Activated T-helper 2 cell treated with anti-CD3 and anti-CD28 coated beads, Interferon-gamma antibody, Interleukin-2, Interleukin-4, amounts not matched to agents 10 μg/mL and 5 μg/mL and 100 μg/mL, durations not matched to agents 14 hours and 24 hours and 36 hours (primary cell): ENCODE measurements around the gene RAPSN. TPM values are rescaled to one million over a fixed set of nuclear protein-coding genes. Genes with fewer than 3 reads are reported as not detected.
"Not testable (repeated sequence)": the region's sequence is repeated elsewhere in the genome, so short reads cannot be mapped to it uniquely, and the experiment has no call there.

Experiments used
- DNase-seq: peaks from one replicate; pipeline ENCODE4 v3.0.0; 2021; ENCODE audit warnings: low spot score
- H3K27ac Mint-ChIP-seq: one replicate; pipeline ENCODE4 v1.8.0; 2021; ENCODE audit warnings: mixed read lengths
- H3K27me3 Mint-ChIP-seq: one replicate; pipeline ENCODE4 v1.8.0; 2021; ENCODE audit warnings: low read depth, mixed read lengths
- H3K36me3 Mint-ChIP-seq: one replicate; pipeline ENCODE4 v1.8.0; 2021; ENCODE audit warnings: low read depth, mixed read lengths
- H3K4me1 Mint-ChIP-seq: one replicate; pipeline ENCODE4 v1.8.0; 2021; ENCODE audit warnings: low read depth, mixed read lengths
- H3K4me3 Mint-ChIP-seq: one replicate; pipeline ENCODE4 v1.8.0; 2021; ENCODE audit warnings: low read depth, mild to moderate bottlenecking, moderate library complexity, mixed read lengths
- H3K9me3 Mint-ChIP-seq: one replicate; pipeline ENCODE4 v1.8.0; 2021; ENCODE audit warnings: mixed read lengths
- intact Hi-C: fragments of 100-400 bp; cut with micrococcal nuclease; formaldehyde crosslinking; loops from one replicate; pipeline ENCODE4 v1.15.1; 2023
- total RNA-seq: library from RNA; stranded (reverse); gene quantifications from 2 replicates; pipeline ENCODE4 v1.2.3, GENCODE V29; 2022

The RAPSN gene
- total RNA-seq, 1 donor from 2014 or later = 0.18 TPM

DNA sequence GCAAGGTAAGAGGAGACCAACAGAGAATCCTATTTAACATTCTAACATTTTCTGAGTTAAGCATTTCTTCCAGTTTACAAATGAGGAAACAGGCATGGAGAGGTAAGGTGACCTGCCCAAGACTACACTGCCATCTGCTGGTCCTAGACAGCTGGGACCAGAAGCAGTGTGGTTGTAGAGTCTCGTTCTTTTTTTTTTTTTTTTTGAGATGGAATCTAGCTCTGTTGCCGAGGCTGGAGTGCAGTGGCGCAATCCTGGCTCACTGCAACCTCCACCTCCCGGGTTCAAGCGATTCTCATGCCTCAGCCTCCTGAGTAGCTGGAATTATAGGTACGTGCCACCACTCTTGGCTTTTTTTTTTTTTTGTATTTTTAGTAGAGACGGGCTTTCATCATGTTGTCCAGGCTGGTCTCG lies 5.3 kb upstream of the RAPSN start:
- not testable (repeated sequence) for H3K9me3 Mint-ChIP-seq

DNA sequence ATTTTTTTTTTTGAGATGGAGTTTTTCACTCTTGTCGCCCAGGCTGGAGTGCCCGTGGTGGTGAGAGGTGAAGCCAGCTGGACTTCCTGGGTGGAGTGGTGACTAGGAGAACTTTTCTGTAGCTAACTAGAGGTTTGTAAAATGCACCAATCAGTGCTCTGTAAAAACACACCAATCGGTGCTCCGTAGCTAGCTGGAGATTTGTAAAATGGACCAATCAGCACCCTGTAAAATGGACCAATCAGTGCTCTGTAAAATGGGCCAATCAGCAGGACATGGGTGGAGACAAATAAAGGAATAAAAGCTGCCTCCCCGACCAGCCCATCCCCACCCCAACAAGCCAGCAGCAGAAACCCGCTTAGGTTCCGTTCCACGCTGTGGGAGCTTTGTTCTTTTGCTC lies 4.4 kb upstream of the RAPSN start:
- intact Hi-C loops = no loop called here
- H3K27ac Mint-ChIP-seq = no peak overlapping the region

More for the DNA sequence above, 5.3 kb upstream of the RAPSN start:
- H3K4me1 Mint-ChIP-seq, H3K4me3 Mint-ChIP-seq, H3K27ac Mint-ChIP-seq, H3K36me3 Mint-ChIP-seq, H3K27me3 Mint-ChIP-seq: not testable (repeated sequence)
- intact Hi-C loops = loop anchor here (1.0 kb wide), 1 partner anchor 80 kb away; no protein-coding TSS in a partner anchor
- DNase-seq = peak; percentile 59

GRCh38 chr11:47451990-47452389 lies 3.1 kb upstream of the RAPSN start:
- Mint-ChIP-seq H3K36me3 (no peaks in the 10 kb centered on the region), H3K4me1 (peaks cover 4% of the 10 kb centered on the region), H3K27ac (no peak overlapping the region), H3K4me3 (no peak overlapping the region), H3K27me3 (no peaks in the 10 kb centered on the region), H3K9me3 (no peaks in the 10 kb centered on the region)
- intact Hi-C loops = no loop called here
- no peak for DNase-seq

More for the DNA sequence above, 4.4 kb upstream of the RAPSN start:
- DNase-seq = no peak
- Mint-ChIP-seq H3K4me3 (no peak overlapping the region), H3K9me3 (no peaks in the 10 kb centered on the region), H3K27me3 (no peaks in the 10 kb centered on the region), H3K4me1 (peaks cover 4% of the 10 kb centered on the region), H3K36me3 (no peaks in the 10 kb centered on the region)

GRCh38 chr11:47451436-47451835 lies 2.5 kb upstream of the RAPSN start:
- no peaks in the 10 kb centered on the region for H3K36me3 Mint-ChIP-seq
- no peak overlapping the region for H3K27ac Mint-ChIP-seq
- intact Hi-C loops = no loop called here
- H3K4me3 Mint-ChIP-seq = no peak overlapping the region
- H3K4me1 Mint-ChIP-seq = peaks cover 4% of the 10 kb centered on the region
- H3K27me3 Mint-ChIP-seq = no peaks in the 10 kb centered on the region
- no peaks in the 10 kb centered on the region for H3K9me3 Mint-ChIP-seq
- DNase-seq = no peak

DNA sequence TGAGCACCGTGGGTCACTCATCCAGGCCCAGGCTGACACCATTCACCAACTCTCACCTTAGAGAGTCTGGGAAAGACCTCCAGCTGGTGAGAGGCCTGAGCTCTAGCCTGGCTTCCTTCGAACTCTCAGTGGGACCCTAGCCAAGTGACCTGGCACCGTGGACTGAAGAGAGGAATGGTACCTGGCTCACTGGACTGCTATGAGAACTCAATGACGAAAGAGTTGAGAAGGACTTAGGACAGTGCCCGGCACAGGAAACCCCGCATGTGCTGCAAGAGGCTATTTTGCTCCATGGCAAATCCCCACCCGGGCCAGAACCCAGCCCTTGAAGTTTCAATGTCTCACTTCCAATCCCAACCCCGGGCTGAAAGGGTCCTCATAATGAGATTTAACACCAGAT lies 605 bp upstream of the RAPSN start:
- Mint-ChIP-seq H3K36me3 (no peaks in the 10 kb centered on the region), H3K9me3 (no peaks in the 10 kb centered on the region), H3K27ac (no peak overlapping the region), H3K4me3 (no peak overlapping the region), H3K4me1 (peaks cover 4% of the 10 kb centered on the region), H3K27me3 (no peaks in the 10 kb centered on the region)
- intact Hi-C loops = no loop called here
- no peak for DNase-seq

DNA sequence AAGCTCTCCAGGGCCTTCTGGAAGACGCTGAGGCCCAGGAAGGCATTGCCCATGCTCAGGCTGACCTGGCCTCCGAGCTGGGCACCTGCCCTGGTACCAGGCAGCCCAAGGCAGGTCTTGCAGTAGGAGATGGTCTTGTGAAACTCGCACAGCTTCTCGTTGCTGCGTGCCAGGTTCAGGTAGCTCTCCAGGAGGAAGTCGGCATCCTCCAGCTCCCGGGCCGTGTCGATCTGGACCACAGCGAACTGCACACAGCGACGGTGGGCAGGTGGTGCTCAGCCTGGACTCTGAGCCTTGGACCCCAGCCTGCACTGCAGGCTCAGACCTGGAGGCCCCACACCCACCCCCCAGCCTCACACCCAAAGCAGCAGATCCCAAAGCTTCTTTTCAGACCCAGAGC lies 1.0 kb downstream of the RAPSN start:
- no peak overlapping the region for H3K4me3 Mint-ChIP-seq
- no peaks in the 10 kb centered on the region for H3K4me1 Mint-ChIP-seq
- H3K27ac Mint-ChIP-seq = no peak overlapping the region
- H3K9me3 Mint-ChIP-seq = no peaks in the 10 kb centered on the region
- H3K27me3 Mint-ChIP-seq = no peaks in the 10 kb centered on the region
- DNase-seq = no peak
- no peaks in the 10 kb centered on the region for H3K36me3 Mint-ChIP-seq
- intact Hi-C loops = no loop called here

DNA sequence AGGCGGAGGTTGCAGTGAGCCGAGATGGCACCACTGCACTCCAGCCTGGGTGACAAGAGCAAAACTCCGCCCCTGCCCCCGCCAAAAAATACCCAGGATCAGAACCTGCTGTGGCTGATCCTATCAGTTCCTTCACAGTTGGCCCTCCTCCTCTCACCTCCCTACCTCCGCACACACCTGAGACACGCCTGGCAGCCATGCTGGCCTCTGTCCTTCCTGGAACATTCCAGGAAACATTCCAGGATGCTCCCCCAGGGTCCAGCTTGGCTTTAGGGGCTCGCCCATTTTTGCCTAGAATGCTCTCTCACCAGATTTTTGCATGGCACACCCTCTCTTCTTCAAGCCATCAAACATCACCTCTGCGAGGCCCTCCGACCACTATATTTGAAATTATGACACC lies 2.1 kb downstream of the RAPSN start:
- H3K4me1 Mint-ChIP-seq = no peaks in the 10 kb centered on the region
- no peak overlapping the region for H3K4me3 Mint-ChIP-seq
- H3K27ac Mint-ChIP-seq = no peak overlapping the region
- no peak for DNase-seq
- intact Hi-C loops = no loop called here
- H3K9me3 Mint-ChIP-seq = no peaks in the 10 kb centered on the region
- H3K36me3 Mint-ChIP-seq = no peaks in the 10 kb centered on the region
- no peaks in the 10 kb centered on the region for H3K27me3 Mint-ChIP-seq

DNA sequence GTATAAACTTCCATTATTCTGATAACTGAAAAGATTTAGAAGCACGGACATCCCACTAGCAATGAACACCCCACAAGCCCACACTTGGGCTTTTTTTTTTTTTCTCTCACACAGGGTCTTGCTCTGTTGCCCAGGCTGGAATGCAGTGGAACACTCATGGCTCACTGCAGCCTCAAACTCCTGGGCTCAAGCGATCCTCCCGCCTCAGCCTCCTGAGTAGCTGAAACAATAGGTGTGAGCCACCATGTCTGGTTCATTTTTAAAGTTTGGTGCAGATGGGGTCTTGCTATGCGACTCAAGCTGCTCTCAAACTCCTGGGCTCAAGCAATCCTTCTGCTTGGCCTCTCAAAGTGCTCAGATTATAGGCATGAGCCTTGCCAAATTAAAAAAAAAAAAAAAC lies 3.1 kb downstream of the RAPSN start:
- DNase-seq = no peak
- Mint-ChIP-seq H3K4me1 (no peaks in the 10 kb centered on the region), H3K27me3 (no peaks in the 10 kb centered on the region), H3K27ac (no peak overlapping the region), H3K9me3 (no peaks in the 10 kb centered on the region), H3K4me3 (no peak overlapping the region), H3K36me3 (no peaks in the 10 kb centered on the region)
- intact Hi-C loops = no loop called here

GRCh38 chr11:47443817-47444216 lies 5.1 kb downstream of the RAPSN start:
- DNase-seq = no peak
- Mint-ChIP-seq H3K27ac (no peak overlapping the region), H3K36me3 (no peaks in the 10 kb centered on the region), H3K4me1 (no peaks in the 10 kb centered on the region), H3K4me3 (no peak overlapping the region), H3K27me3 (no peaks in the 10 kb centered on the region), H3K9me3 (no peaks in the 10 kb centered on the region)
- intact Hi-C loops = no loop called here

DNA sequence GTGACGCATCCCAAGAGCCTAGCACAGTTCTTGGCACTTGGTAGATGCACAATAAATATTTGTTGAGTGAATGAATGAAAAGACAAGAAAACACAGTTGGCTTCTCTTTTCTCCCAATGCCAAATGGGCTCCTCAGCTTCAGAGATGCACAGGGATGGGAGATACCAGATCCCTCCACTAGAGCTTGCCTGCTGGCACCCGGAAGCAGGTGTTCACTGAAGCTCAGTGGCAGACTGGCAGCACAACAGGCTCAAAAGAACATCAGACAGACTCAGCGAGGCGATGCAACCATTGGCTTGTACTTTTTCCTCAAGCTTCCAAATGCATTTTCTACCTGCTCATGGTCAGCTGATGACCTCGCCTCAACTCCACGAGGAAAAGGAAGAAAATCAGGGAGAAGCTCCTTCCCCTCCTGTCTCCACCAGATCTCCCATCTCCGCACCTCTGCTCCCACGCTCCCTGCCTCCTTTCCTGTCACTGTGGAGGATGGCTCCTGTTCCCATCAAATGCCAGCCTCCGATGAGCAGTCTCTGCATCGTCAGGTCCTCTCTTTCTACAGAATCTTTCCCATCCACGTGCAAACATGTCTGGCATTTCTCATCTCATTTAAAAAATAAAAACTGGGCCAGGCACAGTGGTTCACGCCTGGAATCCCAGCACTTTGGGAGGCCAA lies 5.8 kb downstream of the RAPSN start:
- Mint-ChIP-seq H3K4me1 (no peaks in the 10 kb centered on the region), H3K9me3 (no peaks in the 10 kb centered on the region), H3K27ac (no peak overlapping the region), H3K36me3 (no peaks in the 10 kb centered on the region), H3K27me3 (no peaks in the 10 kb centered on the region), H3K4me3 (no peak overlapping the region)
- intact Hi-C loops = no loop called here
- no peak for DNase-seq

- DNase-seq = no peak
- Mint-ChIP-seq H3K9me3 (no peaks in the 10 kb centered on the region), H3K27ac (no peak overlapping the region), H3K4me3 (no peak overlapping the region), H3K27me3 (no peaks in the 10 kb centered on the region), H3K4me1 (no peaks in the 10 kb centered on the region), H3K36me3 (no peaks in the 10 kb centered on the region)
- intact Hi-C loops = no loop called here
Observed at GRCh38 chr11:47442514-47442913, 6.4 kb downstream of the RAPSN start.

GRCh38 chr11:47441421-47441820 lies 7.5 kb downstream of the RAPSN start:
- Mint-ChIP-seq H3K4me1 (no peaks in the 10 kb centered on the region), H3K27me3 (no peaks in the 10 kb centered on the region), H3K27ac (no peak overlapping the region), H3K36me3 (no peaks in the 10 kb centered on the region), H3K4me3 (no peak overlapping the region), H3K9me3 (no peaks in the 10 kb centered on the region)
- no peak for DNase-seq
- intact Hi-C loops = no loop called here

GRCh38 chr11:47440054-47440476 lies 8.9 kb downstream of the RAPSN start:
- H3K9me3 Mint-ChIP-seq = no peaks in the 10 kb centered on the region
- H3K36me3 Mint-ChIP-seq = no peaks in the 10 kb centered on the region
- H3K27me3 Mint-ChIP-seq = no peaks in the 10 kb centered on the region
- no peak for DNase-seq
- no peak overlapping the region for H3K4me3 Mint-ChIP-seq
- no peak overlapping the region for H3K27ac Mint-ChIP-seq
- intact Hi-C loops = no loop called here
- H3K4me1 Mint-ChIP-seq = no peaks in the 10 kb centered on the region

DNA sequence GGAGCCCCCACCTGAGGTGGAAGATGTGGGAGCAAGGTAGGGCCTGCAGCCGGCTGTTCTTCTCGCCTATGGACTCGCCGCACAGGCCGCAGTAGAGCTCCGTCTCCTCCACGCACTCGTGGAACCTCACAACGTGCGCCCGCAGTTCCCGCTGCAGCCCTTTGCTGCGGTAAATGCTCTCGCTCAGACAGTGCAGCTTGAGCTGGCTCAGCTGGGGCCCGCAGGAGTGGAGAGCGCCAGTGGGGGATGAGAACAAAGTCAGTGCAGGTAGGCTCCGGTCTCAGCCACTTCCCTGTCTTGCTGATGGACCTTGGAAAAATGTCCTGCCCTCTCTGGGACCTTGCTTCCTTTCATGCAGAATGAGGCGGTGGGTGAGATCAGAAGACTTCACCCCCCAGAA lies 10.2 kb downstream of the RAPSN start:
- Mint-ChIP-seq H3K4me1 (no peaks in the 10 kb centered on the region), H3K4me3 (no peak overlapping the region), H3K27me3 (no peaks in the 10 kb centered on the region), H3K9me3 (no peaks in the 10 kb centered on the region), H3K36me3 (no peaks in the 10 kb centered on the region), H3K27ac (no peak overlapping the region)
- no peak for DNase-seq
- intact Hi-C loops = no loop called here
